Ramos (cell line): ENCODE measurements around the gene RNF121.
"Not testable (repeated sequence)": the region's sequence is repeated elsewhere in the genome, so short reads cannot be mapped to it uniquely, and the experiment has no call there.

Source experiments
- in situ Hi-C: fragments of 300-500 bp; cut with MboI; formaldehyde crosslinking; loops from one replicate; pipeline ENCODE4 v1.14.3; 2022; ENCODE audit warnings: low sequenced_read_pairs; ENCODE audit not compliant: unreplicated experiment

RNF121 gene

GRCh38 chr11:71928737-71929443 lies at the start of gene RNF121:
RNF121 (plus strand) TSS chr11:71929046; CDS start chr11:71929062, 16 bp downstream.
- in situ Hi-C loops = no loop called here

GRCh38 chr11:71885806-71886205 lies 43.0 kb upstream of the RNF121 start:
- in situ Hi-C loops = not testable (repeated sequence)

- in situ Hi-C loops = not testable (repeated sequence)
Measured at GRCh38 chr11:71888335-71889010, 40.4 kb upstream of the RNF121 start.

DNA sequence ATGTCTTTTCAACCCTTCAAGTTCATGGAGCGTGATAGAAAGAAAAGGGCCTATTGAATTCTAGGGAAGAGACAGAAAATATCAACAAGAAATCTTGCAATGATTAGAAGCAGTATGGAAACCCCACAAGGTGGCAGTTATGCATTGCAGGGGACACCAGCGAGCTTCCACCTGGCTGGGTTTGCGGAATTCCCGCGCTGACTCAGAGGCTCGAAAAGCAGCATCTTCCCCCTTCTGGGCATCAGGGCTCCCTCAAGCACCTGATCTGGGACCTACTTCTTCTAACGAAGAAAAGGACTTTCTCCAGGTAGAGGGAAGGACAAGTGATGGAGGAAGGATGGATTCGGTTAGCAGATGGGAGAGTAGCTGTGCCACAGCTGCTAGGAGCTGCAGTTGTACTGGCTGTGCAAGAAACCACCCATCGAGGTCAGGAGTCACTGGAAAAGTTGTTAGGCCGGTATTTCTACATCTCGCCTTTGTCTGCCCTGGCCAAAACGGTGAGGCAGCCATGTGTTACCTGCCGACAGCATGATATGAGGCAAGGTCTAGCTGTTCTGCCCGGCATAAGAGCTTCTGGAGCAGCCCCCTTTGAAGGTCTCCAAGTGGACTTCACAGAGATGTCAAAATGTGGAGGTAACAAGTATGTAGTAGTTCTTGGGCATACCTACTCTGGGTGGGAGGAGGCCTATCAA lies 39.5 kb upstream of the RNF121 start:
- in situ Hi-C loops = not testable (repeated sequence)

GRCh38 chr11:71895961-71896360 lies 32.9 kb upstream of the RNF121 start:
- in situ Hi-C loops = no loop called here

GRCh38 chr11:71901137-71901536 lies 27.7 kb upstream of the RNF121 start:
- in situ Hi-C loops = not testable (repeated sequence)

DNA sequence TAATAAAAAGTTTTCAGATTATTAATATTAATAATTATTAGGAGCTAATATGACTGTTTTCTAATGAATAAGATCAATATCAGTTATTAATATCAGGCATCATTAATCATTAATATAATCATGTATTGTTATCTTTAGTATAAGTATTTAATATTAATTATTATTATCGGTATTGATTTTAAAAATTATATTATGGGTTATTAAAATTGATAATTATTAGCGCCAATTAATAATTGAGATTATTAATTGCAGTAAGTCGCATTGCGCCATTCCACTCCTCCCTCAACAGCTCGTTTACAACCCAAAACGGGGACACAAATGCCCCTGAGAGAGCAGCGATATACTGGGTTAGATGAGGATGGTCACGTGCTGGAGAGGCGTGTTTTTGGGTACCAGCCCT lies 20.6 kb upstream of the RNF121 start:
- in situ Hi-C loops = no loop called here

- in situ Hi-C loops = not testable (repeated sequence)
Measured at GRCh38 chr11:71910775-71911174, 18.1 kb upstream of the RNF121 start.

GRCh38 chr11:71911321-71911985 lies 17.4 kb upstream of the RNF121 start:
- in situ Hi-C loops = not testable (repeated sequence)

GRCh38 chr11:71911986-71912340 lies 16.9 kb upstream of the RNF121 start:
- in situ Hi-C loops = not testable (repeated sequence)

DNA sequence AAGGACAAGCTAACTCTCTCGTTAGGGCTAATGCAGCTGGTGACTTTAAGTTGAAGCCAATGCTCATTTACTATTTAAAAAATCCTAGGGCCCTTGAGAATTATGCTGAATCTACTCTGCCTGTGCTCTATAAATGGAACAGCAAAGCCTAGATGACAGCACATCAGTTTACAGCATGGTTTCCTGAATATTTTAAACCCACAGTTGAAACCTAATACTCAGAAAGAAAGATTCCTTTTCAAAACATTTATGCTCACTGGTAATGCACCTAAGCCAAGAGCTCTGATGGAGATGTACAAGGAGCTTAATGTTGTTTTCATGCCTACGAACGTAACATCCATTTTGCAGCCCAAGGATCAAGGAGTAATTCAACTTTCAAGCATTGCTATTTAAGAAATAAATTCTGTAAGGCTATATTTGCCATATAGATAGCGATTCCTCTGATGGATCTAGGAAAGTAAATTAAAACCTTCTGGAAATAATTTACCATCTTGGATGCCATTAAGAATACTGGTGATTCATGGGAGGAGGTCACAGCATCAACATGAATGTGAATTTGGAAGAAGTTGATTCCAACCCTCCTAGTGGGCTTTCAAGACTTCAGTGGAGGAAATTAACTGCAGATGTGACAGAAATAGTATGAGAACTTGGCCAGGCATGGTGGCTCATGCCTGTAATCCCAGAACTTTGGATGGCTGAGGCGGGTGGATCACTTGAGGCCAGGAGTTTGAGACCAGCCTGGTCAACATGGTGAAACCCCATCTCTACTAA lies 14.9 kb upstream of the RNF121 start:
- in situ Hi-C loops = no loop called here

DNA sequence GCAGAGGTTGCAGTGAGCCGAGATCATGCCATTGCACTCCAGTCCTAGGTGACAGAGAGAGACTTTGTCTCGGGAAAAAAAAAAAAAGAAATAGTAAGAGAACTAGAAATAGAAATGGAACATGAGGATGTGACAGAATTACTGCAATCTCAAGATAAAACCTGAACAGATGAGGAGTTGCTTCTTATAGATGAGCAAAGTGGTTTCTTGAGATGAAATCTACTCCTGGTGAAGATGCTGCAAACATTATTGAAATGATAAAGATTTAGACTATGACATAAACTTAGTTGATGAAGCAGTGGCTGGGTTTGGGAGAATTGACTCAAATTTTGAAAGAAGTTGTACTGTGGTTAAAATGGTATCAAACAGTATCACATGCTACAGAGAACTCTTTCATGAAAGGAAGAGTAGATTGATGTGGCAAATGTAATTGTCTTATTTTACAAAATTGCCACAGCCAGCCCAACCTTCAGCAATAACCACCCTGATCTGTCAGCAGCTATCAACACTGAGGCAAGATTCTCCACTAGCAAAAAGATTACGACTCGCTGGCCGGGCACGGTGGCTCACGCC lies 14.1 kb upstream of the RNF121 start:
- in situ Hi-C loops = no loop called here

DNA sequence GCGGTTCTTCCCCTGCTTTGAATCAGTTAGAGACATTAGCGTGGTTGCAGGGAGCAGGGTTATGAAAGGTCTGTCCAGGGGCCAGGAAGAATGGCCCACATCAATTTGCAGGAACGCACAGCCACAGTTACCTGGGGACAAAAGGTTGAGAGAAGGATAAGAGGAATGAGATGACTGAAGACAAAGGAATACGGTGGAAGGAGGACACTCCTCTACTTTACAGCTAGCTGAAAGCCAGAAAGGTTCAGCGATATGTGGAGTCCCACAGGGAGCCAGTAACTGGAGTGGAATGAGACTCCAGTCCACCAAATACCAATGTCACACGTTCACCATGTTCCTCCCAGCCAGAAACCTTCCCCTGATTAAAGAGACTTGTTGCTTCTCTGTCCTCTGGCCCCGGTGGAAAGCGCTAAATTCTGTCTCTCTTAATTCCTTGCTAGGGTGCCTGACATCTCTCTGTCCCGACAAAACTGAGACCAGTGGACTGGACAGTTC lies 11.2 kb upstream of the RNF121 start:
- in situ Hi-C loops = no loop called here

DNA sequence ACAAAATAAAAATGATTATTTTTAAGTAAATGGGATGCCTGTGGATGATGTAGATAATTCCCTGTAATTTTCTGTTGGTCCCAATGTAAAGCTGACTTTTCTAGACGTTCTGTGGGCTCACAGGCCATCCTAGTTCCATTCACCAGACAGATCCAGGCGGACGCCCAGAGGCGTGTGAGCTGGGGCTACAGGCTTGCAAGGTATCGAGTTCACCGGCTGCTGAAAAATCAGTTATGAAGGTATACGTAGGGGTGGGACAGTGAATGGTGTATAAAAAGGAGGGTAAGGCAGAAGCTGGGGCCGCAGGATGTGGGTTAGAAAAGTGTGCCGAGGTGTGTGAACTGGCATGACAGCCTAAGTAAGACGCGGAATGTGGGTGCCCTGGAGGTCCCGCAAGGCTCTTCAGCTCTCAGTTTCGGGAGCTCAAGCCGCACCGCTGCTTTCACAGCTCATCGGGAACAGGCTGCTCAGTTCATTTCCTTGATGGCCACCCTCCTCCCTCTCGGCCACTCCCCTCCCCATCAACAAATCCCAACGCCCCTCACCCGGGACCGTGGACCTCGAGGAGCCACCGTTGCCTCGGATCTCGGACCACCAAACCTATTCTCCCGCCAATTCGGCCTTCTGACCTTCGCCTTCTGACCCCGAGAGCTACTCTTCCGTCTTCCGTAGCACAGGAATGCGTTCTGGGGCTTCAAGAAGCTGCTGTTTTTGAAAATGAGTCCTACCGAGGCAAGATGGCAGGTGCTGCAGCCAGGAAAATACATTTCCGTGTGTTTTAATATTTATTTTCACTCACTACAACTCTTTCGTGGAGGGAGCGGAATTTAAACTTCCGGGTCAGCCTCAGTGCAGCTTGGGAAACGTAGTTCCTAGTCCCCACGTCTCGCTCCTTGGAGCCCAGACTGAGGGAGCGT lies 768 bp upstream of the RNF121 start, which contains the start of gene XNDC1N:
Gene XNDC1N, minus strand, starts transcription at position 775 of the 917 bp plus-strand sequence. CDS start 5,241 bp downstream, outside the sequence.
- in situ Hi-C loops = no loop called here

GRCh38 chr11:71929491-71929890 lies 645 bp downstream of the RNF121 start:
- in situ Hi-C loops = no loop called here

DNA sequence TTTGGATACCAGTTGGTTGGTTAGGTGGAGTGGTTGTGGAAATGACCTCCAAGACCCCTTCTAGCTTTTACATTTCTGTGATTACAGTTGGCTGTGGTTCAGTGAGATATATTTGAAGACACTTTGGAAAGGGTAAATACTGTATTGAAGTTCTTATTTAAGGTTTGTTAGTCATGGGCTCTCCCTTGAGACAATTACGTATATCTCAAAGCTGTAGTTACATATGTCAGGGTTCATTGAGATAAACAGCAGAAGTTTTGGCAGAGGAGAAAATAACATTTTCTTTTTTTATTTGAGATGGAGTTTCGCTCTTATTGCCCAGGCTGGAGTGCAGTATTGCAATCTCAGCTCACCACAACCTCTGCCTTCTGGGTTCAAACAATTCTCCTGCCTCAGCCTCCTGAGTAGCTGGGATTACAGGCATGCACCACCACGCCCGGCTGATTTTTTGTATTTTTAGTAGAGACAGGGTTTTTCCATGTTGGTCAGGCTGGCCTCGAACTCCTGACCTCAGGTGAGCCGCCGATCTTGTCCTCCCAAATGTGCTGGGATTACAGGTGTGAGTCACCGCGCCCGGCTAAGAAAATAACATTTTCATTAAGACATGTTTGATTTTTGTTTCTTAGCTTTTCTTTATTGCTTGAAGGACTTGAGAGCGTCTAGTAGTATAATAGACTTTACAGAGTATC lies 1.9 kb downstream of the RNF121 start:
- in situ Hi-C loops = no loop called here

DNA sequence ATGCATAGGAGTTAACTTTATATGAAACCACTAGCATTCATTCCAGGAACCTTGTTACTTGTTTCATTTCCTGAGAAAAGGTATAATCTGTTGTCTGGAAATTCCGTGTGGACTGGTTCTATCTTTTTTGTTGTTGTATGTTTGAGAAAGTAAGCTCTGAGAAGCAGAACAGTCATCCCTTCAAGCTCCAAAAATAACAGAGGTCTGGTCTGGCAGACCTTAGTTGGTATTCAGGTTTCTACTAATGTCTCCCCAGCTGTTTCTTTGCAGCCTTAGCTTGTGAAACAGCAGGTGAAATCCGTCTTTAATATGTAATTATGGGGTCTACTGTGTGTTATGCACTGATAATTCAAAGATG lies 2.4 kb downstream of the RNF121 start:
- in situ Hi-C loops = no loop called here
